ENCODE measurements around the gene SEMA4F.

GRCh38 chr2:74620671-74621070 is 33.4 kb upstream of the SEMA4F start:
- no peak for TF ChIP-seq CTCF (IDR thresholded peaks at IDR 0.05)
- no peak for TF ChIP-seq POLR2AphosphoS5 (IDR thresholded peaks at IDR 0.05)
- no peak for TF ChIP-seq POLR2A (IDR thresholded peaks at IDR 0.05; ENCODE audit: low read depth)
